AG08395 (cell line): ENCODE measurements around the gene BCL11B.

ENCODE experiments used
- DNase-seq: peaks from one replicate; pipeline ENCODE4 v3.0.0; 2012; ENCODE audit warnings: mixed read lengths, low spot score

BCL11B gene

DNA sequence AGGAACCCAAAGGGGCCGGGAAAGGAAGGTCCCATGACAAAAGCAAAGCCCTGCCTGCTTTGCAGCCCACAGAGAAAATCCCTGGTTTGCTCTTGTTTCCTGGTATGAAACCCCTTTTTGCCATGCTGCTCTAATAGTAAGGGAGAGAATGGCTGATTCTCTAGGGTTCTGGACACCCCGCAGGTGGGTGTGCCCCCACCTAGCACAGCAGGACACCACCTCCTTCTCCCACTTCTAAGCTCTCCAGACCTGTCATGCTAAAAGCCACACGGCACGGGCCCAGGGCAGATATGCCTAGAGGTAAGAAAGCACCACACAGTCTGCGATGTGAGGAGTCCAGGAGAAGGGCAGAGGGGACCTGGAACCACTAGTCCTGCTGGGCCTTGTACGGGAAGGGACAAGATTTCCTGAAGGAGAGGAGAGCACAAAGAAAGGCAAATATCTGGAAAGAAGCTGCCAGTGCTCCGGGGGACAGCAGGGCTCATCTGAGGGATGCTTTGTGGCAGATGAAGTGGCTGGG lies 113.3 kb downstream of the BCL11B start:
- no peak for DNase-seq

DNA sequence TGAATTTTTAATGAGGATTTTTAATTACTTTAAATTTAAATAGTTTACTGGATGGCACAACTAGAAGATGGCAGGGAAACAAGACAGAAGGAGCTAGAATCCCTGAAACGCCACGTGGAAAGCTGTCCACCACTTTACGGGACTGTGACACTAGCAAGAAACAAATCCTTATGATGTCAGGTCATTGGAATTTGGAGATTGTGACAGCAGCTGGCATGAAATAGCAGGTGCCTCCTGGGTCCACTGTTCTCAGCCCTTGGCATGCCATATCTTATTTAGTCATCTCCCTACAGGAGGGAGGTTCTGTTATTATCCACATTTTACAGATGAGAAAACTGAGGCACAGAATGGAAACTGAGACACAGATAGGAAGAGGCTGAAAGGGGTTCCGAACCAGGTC lies 113.8 kb downstream of the BCL11B start:
- DNase-seq, result no peak

DNA sequence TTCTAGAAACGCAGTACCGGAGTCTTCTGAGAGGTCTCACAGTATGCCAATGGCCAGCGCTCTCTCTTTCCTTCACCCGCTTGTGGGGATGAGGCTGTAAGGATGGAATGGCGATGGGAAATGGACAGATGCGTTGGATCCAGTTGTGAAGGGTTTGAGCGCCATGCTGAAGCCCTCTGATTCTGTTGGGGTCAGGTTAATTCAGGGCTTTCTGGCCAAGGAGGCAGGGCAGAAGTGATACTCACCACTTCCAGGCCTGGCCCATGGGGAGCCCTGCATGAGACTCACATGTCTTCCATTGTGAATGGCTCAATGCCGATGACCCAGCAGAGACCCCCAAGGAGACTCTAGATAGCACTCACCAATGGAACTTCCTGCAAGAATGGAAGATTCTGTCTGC lies 114.3 kb downstream of the BCL11B start:
- no peak for DNase-seq

DNA sequence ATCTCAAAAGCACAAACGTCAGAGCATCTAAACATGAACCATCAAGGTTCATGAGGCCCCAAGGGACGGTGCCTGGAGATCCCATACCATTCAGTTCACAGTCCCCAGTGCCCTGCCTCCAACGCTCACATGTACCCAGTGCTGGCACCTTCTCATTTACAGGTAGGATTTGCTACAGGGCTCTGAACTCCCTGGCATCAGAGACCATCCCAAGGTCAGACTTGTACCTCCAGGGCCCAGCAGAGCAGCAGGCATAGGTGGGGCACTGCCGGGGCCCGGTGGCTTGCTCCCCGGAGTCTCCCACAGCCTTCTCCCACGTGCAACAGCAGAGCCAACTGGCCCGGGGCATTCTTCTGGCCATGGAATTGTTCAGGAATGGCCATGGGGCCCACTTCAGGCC lies 114.8 kb downstream of the BCL11B start:
- DNase-seq, result no peak

DNA sequence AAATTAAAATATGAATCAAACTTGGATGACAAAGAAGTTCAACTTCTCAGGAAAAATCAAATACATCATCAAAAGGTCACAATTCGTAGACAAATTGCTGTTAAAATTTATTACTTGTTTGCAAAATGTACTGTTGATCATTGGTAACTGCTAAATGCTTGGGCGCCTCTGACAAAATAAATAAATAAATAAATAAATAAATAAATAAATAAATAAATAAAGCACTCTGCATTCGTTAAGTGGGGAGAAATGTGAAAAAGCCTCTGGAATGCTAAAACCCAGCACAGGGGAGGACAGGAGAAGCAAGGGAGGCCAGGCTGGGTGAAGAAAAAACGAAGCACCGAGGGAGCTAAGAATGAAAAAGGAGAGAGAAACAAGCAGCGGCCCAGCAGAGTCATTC lies 115.2 kb downstream of the BCL11B start:
- DNase-seq, result no peak

DNA sequence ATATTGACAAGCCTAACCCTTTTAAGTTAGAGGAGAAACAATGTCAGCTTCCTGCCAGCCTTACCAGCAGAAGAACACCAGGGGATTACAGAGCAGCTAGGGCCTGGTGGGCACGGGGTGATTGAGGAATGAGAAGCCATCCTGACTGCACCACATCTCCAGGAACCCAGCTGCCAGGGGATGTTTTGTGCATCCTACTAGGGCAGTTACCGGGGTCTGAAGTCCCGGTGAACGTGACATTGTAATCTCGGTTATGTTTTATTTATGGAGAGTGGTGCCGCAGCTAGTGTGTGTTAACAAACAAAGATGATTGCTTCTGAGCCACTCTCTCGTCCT lies 115.9 kb downstream of the BCL11B start:
- DNase-seq, result no peak

DNA sequence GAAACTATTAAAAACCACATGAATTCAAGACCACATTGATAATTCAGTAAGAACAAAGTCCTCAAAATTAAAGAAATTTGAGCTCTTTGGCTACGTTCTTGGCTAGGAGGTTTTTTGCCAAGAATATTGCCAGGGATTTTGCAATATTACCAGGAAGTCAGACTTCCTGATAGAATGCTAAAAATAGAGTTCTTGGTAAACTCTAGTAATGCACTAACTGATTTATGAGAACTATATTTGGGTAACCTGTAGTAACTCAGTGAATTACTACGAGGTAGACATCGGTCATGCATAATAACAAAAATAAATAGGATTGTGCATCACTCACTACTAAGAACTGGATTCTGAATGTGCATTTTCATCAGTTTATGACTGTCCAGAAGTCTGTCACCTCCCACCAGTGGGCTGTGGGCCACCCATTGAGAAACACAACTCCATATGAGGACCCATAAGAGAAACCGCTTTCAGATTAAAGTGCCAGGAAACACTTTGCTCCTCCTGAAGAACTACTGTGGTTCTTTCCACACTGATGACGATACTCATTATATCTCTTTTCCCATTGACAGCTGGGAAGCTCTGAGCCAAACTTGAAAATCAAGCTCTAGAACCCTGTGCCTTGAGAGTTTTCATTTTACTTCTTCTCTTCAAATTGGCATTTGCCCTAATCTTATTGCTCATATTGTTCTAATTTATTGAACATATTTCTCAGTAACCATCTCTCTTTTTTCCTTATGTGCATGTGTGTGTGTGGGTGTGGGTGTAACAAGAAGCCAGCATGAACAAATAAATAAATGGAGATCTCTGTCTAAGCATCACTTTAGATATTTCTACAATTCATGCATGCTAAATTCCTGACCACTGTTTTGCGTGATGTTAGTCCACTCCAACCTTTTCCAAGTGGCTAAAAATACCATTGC lies 116.6 kb downstream of the BCL11B start:
- DNase-seq, result peak; percentile 28

DNA sequence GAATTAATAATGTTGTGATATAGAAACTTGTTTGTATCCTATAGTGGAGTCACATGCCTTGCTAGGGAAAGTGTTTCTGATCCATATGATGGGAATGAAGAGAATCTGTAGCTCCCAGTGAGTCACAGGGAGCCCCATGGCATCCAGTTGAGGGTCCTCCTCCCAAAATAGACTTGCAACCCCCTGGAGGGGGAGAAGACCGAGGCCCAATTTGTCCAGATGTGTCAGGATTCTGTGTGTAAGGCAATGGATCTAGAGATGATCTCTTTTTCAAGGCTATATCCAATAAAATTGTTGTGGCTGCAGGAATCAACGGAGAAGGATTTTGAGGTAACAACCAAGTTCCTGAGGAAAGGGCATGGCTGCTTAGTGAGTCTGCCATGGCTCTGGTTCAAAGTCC lies 121.8 kb downstream of the BCL11B start:
- DNase-seq, result no peak

DNA sequence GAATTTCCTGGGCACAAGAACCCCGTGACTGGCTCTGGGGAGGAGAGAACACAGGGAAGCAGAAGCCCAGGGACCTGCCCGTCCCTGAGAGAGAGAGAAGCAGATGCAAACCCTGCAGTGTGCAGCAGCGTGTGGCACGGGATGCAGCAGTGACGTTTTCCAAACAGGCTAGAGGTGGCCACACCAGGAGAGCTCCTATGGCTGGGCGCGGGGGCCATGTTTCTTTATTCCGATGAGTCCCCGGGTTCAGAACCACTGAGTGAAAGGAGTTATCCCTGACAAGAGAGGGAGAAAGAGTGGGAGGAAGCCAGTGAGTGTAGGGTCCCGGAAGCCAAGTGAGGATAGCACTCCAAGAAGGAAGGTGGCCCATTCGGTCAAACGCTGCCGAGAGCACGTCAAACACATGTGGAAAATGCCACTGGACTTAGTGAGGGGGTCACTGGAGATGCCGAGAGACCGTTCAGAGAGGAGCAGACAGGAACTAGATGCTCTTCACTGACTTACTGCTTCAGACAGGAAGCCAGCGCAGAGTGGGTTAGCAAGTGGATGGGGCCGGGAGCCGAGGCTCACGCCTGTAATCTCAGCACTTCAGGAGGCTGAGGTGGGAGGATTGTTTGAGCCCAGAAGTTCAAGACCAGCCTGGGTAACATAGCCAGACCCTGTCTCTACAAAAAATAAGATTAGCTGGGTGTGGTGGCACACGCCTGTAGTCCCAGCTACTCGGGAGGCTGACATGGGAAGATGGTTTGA lies 123.0 kb downstream of the BCL11B start:
- no peak for DNase-seq

DNA sequence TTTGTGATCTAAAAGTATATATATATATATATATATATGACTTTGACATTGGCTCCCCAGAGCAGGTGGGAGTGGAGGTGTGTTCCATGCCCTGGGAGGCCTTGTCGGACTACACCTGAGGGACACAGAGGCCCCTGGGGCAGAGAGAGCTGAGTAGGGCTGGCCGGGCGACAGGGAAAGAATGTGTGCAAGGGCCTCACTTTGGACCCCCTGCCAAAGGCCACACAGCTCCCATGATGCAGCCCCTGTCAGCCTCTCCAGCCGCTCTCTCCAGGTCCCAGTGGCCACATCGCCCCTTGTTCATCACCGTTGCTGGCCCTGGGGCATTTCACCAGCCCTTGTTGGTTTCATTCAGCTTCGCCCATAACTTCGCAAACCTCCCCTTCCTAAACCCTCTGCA lies 123.9 kb downstream of the BCL11B start:
- DNase-seq, result no peak

DNA sequence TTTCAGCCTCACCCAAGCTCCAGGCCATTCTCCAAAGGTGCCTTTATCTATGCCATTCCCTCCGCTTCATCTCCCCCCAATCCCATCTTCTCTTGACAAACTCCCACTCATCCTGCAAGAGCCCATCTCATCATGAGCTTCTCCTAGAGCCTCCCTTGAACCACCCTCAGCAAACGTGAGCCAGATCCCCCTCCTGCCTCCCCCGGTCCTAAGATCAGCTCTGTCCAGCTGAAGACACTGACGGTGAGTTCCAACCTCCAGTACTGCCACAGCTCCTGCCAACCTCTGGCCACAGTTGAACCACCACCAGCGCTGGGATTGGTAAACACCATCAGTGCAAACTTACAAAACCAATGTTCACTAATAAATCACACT lies 124.6 kb downstream of the BCL11B start:
- DNase-seq, result no peak

DNA sequence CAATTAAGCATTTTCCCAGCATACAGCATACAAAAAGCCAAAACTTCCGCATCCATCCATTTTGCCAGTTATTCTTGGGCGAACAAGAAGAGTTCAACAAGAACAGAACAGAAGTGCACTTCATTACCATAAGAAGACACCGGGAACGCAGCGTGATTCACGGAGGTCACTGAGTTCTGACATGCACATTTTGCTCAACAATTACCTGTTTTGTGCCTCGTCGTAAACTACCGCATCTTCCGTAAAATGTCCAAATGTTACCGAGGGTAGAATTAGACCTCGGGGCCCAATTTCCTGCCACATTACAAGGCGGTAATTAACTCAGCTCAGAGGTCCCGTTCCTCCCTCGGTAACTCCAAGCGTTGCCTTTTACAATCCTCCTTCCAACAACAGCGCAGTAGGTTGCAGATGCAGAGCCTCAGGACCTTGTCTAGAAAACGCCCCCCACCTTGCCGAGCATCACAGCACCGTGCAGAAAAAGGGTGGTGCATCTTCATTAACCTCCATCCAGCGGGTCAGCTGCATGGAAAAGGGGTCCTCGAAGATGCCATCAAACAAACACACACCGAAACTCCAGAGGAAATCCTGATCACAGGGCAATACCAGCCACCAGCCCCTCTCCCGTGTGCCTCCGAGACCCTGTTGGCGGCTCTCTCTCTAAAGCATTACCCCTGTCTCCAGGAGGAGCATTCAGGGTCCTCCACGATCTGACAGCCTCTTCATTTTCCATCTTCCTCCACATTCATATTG lies 125.2 kb downstream of the BCL11B start:
- no peak for DNase-seq

DNA sequence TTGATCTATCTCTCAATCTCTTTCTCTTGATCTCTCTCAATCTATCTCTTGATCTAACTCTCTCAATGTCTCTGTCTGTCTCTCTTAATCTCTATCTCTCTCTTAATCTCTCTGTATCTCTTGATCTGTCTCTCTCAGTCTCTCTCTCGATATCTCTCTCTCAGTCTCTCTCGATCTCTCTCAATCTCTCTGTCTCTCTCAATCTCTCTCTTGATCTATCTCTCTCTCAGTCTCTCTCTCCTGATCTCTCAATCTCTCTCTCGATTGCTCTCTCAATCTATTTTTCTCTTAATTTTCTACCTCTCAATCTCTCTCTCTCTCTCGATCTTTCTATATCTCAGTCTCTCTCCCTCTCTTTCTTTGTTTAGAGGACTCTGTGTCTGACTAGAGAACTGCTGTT lies 126.7 kb downstream of the BCL11B start:
- no peak for DNase-seq

DNA sequence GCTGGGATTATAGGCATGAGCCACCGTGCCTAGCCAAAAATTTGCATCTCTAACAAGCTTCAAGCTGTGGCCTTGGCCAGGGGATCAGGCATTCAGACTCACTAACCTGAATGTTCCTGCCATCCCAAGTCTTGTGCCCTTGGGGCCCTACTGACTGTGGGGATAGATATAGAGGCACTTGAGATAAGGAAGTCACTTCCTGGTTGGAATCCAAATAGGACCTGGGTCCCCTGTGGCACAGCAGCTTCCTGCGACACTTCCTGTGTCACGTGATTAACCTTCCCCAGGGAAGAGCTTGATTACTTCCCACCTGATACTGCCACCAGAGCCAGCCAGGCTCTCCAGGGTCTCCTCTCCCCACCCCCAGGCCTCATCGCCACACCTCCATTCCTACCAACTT lies 128.2 kb downstream of the BCL11B start:
- no peak for DNase-seq

DNA sequence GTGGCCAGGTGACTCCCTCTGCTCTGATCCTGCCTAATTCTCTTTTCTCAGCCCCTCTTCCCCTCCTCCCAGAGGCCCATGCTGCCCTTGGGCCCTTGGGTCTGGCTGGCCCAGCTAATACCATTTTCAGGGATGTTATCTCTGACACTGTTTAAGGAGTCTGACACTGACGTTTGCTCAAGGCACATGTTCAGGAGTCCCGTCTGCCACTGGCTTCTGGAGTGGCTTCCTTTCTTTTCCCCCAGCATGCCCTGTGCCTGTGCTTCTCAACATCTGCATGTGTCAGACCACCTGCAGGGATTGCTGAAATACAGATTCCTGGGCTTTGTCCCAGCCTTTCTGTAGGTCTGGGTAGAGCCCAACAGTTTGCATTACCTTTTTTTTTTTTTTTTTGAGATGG lies 128.9 kb downstream of the BCL11B start:
- no peak for DNase-seq

DNA sequence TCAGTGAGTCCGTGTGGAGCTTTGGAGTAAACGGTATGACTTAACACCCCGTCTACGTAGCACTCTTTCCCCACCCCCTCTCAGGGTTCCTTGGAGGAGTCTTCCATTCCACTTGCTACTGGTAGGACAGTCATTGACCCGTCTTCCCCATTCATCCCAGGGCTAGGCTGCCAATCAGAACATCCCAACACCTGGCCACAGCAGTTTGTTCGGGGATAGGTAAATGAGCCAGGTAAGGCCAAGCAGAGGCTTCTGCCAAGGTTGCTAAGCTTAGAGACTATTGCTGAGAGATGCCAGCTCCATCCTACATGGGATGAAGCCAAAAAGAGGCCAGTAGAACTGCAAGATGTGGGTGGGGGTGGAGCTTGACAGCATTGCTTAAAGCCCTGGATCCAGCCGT lies 130.8 kb downstream of the BCL11B start:
- DNase-seq, result no peak

DNA sequence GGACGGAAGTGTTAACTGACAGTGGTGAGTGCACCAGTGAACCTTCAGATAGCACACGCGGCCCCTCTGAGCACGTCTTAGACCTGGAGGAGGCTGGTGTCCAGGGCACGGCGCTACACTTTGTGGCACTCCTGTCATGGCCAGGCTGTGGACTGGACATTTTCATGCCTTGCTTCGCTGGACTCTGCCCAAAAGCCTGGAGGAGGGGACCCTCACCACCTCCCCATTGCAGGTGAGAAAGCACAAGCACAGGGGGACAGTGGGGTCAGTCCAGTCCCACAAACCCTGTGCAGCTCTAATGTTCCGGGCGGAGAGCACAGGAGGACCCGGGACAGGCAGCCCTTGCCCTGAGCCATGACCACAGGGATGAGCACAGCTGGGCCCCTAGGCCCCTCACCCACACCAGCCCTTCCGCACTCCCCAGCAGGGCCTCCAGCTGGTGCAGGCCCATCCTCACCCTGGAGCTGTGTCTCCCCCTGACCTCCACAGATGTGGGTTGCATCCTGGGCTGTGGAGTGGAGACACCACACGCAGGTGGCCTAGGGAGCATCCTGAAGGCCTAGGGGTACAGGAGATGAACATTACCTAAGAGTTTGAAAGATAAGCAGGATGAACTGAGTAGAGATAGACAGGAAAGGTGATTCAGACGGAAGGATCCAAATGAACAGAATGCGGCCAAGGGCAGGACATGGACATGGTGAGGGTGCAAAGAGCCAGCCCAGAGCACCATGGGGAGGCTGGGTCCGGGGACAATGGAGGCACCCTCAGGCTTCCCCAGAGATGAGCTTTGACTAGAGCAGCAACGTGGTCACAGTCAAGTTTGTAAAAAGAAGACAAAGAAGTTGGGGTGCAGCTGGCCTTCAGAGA lies 132.8 kb downstream of the BCL11B start:
- no peak for DNase-seq

DNA sequence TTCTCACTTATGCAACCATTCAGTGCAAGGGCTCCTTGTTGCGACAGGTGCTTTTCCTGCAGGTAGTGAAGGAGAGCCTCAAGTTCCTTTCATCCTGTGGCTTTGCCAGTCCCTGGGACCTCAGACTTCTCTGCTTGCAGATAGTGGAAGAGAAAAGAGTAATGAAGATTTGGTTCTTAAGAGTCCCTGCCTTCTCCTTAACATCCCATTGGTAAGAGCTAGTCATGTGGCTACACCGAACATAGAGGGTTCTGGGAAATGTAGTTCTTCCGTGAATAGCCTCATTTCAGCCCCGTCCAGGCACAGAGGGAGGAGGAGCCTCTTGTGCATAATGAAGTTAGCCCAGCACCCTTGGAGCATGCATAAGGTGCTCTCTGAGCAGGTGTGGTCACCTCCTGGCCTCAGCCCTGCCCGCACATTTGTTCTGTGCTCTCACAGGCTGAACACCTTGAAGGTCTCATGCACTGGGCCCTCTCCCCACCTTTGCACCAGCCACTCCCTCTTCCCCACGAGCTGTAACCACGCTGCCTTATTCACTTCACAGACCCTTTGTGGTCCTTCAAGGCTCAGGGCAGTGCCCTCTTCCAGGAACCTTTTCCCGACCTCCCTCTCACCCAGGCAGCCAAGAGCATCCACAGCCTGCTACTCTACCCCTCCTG lies 134.0 kb downstream of the BCL11B start:
- no peak for DNase-seq

DNA sequence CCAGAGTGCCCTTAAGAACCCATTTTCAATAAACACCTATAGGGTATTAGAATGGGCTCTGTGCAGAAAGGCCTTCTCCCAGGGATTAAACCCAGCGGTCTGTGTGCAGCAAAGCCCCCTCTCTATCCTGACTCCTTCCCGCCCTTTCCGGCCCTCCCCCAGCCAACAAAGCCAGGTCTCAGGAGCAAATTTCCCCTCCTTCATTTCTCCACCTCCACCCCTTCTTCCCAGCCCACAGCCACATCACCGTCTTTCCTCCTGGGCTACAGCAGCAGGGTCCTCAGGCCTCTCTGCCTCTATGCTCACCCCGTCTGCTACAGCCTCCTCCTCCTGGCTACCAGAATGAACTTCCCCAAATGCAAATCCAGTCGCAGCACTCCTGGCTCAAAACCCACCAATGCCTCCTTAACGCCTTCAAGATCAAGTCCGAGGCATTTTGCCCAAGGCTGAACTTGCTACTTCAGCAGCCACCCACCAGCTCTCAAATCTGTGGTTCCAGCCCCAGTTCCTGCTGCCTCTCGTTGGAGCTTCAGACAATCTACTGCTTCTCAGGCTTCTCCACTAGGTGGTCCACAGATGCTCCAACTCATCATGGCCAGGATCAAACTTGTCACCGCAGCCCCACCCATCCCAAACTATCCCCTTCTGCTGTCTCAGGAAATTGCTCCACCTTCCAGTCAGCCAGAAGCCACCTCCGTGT lies 134.8 kb downstream of the BCL11B start:
- DNase-seq, result no peak

DNA sequence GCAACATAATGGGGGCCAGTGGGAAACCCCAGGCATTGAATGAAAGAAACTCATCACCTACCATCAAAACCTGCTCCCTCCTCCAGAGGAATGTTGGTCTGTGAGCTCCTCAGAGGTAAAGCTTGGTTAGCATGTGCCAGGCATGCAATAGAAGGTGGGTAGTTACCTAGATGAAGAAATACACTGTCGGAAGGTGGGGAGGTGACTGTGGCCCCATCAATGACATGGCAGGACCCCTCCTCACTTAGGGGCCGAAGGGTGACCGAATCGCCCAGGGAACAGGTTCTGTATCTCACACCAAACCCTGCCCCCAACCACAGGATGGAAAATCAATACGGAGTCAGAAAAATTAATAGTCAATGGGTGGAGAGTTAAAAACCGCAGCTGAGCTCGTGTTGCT lies 135.6 kb downstream of the BCL11B start:
- no peak for DNase-seq

DNA sequence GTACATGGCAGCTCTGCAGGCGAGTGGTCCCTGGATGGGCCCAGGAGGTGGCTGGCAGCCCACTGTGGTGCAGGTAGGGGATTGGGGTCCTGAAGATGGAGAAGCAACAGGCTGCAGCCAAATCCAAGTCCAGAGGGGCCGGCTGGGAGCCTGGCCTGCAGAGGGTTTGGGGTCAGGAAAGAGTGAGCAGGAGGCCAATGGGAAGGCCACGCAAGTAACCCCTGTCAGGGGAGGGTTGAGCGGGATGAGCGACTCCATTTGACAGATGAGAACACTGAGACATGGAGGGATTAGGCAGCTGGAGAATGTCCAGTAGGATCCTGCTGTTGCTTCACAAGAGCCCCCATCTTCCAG lies 136.0 kb downstream of the BCL11B start:
- no peak for DNase-seq
